GM19324 (cell line): ENCODE data around the gene HDAC4.

Source experiments
- ATAC-seq: cut with Tn5 transposase; IDR thresholded peaks from one replicate; pipeline ENCODE4 v1.9.1; 2021; ENCODE audit warnings: mild to moderate bottlenecking, moderate library complexity; ENCODE audit not compliant: unreplicated experiment, low FRiP score

The HDAC4 gene

DNA sequence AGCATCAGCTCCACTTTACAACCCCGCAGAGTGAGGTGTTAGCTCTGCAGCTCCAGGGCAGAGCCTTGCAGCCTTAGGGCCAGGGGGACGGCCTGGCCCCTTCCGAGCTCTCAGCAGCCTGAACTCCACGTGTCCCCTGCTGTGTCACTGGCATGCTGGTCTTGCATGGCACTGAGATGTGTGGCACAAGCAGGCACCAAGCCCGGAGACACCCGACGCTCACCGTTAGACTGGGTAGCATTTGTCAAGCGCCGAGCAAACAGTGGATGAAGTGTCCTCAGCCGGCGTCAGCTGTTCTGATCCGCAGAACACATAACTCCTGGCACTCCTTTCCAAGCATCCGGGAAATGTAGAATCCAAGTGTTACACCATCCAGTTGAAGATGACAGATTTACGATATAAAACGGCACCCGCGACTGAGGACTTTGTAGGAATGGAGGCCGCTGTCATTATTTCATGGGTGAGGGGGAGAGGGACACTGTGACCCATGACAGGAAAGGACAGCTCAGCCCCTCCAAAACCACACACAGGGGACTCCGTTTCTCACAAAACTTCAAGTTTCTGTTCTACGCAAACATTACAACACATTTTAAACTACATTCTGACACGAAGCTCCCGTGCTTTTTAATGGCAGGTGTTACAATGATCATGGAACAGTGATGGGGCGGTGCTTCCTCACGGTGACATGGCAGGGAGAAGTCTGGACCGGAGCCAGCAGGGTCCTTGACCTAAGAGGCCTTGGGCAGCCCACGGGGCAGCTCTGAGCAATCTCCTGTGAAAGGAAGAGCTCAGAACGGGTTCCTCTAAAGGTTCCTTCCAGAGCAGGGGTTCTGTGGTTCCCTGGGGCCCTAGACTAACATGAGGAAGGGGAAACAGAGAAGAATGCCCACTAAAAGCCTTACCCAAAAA, 89.4 kb downstream of the HDAC4 start:
- no peak for ATAC-seq

DNA sequence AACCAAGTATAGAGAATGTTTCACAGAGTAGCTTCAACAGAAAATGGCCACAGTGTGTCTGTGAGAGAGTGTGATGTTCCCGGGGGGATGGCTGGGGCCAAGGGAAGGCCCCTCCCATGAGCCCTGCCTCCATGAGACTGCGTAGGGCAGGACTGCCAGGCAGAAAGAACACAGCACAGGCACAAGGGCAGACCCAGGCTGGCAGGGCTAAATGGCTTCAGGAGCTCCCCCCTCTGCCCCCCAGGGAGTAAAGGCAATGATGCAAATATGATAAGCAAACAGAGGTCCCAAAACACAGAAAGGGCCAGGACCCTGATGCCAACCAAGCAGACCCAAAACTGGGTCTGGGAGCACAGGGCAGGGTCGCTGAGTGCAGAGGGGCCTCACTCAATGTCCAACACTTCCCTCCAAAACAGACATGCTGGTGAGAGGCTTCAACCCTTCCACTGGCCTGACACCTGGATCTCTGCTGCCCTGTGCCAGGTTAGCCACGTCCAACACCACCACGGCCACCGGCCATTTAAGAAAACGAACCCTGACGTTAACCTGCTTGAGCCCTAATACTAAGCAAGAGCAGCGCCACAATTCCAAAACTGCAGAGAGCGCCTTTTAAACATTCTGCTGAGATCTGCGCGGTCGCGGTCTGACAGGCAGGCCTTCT, 90.3 kb downstream of the HDAC4 start:
- no peak for ATAC-seq

DNA sequence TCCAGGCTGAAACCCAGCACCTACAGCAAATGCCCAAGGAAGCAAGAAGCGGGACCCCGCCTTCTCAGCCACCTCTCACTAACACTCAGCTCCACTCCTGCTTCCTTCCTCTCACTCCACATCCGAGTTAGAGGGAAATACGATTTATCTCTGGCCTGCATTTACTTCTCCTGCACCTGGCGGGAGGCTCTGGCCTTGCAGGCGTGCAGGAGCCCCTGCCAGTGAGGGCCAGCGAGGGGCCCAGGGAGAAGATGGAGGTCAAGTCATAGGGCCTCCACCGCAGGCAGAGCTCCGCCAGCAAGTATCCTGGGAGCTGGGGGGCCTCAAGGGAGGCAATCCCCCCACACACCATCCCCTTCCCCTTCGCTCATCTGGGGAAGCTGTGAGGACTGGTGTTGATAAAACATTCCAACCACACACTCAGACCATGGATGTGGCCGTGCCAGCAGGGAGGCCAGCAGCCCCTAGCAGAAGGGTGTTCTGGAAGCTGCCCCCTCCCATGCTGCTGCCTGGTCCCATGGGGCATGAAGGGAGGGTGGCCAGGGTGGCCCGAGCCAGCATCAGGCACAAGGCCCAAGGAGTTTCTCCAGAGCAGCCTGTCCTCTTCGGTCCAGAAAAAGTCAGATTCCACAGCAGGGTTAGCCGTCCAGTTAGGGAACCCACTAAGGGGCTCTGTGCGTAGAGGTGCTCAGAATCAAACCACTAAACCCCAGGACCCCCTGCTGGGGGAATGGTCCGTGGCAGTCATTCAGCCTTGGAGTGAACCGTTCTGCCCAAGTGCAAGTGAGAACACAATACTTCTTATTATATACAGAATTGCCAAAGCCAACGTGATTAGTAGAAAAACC, 91.2 kb downstream of the HDAC4 start:
- no peak for ATAC-seq

DNA sequence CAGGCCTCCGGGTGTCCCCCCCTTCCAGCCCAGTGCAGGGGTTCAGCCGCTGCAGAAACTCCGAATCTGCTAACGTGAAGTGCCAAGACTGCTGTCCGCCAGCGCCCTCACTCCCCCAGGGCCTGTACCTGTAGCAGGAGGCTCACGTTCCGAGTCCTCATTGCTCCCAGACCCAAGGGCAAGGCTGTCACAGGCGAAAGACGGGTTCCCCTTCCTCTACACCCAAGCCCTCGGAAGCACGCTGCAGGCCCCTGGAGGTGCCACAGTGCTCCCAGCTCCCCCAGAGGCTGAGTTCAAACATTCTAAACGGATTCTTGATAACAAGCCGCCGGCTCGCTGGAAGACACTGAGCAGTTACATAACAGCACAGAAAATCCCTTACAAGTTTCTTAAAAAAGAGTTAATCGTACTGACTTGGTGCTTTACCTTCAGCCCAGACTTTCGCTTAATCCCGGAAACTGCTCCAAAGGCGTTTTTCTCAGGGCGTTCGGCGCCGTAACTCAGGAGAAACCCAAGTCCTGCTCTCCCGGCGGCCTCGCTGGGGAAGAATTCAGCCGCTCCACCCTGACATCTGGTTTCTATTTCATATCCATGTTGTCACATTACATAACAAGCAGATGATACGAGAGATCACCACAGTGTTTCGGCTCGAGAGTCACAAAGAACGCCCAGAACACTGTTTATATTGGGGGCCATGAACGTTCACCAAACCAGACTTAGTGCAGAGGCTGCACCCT, 92.0 kb downstream of the HDAC4 start:
- ATAC-seq, result no peak

DNA sequence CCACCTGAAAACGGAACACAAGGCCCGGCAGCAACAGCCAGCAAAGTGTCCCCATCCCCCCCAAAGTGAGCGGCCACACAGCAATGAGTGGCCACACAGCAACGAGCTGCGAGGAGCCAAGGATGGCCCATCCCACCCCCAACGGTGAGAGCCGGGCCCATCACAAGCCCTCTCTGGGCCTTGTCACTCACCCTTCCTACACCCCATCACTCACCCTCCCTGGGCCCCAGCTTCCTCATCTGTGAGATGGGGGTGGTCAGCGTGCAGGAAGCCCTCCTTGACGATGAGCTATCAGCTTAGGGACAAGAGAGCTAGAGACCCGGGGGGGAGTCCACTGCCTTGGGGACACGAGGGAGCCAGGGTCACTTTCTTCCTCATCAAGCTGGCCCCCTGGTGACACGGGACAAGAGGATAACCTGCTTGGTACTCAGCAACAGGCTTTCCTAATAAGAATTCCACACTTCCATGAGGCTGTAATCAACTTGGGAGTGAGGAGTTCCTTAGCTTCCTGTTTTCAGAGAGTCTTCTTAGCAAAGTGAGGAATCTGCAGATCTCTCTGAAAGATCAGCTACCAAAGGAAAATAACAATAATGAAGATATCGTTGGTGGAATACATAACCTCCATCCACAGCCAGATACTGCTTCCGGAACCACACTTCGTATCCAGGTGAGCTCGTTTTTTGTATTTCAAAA, 92.8 kb downstream of the HDAC4 start:
- no peak for ATAC-seq

DNA sequence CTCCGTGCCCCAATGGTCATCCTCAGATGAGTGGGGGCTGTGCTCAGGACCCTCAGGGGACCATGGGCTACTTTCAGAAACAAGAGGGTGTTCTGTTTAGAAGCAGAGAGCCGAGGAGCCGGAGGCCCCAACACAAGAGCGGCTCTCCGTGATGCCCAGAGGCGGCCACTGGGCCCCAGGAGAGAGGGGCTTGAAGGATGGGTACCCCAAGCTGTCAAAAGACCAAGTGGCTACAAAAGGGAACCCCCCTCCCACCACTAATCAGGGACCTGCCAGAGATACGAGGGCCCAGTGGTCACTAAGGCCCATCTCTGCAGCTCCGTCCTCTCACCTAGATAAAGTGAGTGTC, 93.6 kb downstream of the HDAC4 start:
- no peak for ATAC-seq

DNA sequence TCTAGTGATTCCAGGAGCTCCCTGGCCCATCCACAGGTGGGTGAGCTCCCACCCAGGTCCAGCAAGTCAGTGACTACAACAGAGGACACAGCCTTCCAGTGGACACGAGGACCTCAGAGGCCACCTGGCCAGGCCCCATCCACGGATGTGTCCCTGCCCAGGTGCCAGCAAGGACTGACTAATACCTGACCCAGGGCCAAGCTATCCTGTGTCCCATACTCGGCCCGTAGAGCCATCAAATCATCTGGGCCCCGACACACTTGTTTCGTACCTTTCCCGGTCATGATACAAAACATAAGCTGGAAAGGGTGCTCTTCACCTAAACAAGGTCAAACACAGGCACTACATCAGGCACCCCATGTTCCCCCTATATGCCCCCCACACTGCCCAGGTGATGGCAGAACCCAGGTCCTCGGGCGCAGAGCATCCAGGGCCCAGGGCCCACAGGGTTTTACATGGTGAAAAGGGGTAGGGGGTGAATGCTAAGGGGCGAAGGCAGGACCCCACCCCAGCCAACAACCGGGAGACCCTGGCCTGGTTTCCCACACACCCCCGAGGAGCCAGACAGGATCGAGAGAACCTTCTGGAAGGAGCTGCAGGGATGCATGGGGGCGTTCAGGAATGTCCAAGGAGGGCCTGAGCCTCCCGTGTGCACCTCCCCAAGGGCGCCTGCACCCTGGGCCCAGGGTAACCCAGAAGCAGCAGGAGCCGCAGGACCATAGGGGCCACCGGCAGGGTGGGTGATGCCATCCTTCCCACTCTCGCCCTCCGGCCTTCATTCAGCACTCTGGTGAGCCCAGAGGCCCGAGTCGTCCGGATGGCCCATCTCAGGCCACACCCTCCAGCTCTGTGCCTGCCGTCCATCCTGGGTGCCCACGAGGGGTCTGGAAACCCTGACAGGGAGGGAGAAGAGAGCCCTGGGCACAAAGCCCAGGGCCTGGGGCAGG, 94.3 kb downstream of the HDAC4 start:
- ATAC-seq, result no peak

DNA sequence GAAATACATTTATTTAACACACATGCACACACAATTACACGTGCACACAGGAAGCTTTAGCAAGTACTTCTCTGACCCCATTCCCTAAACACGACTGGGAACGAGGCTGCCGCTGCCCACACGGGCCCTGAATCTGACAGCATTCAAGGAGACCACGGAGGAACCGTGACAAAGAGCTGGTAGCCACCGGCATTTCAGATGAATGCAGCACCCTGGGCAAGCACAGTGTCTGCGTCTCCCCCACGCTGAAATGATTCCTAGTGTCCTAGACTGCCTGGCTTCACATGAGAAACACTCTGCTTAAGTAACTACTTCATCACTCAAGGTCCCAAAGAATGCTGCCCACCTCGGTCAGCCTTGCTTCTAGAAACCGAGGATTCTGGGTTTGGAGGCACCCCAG, 95.0 kb downstream of the HDAC4 start:
- no peak for ATAC-seq

DNA sequence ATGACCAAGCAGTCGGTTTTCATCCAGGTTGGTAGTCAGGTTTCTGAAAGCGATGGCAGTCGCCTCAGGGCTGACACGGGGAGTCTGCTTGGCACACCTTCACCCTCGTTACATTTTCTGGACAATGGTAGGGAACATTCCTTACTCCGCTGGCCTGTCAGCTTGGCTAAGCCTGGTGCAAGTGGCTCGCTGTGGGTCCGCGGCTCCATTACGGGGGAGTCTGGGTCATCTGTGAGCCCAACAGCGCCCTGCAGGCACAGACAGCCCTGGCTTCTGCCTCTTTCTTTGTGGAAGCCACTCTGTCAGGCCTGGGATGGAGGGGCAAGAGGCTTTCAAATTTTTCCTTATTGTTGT, 95.6 kb downstream of the HDAC4 start:
- no peak for ATAC-seq

DNA sequence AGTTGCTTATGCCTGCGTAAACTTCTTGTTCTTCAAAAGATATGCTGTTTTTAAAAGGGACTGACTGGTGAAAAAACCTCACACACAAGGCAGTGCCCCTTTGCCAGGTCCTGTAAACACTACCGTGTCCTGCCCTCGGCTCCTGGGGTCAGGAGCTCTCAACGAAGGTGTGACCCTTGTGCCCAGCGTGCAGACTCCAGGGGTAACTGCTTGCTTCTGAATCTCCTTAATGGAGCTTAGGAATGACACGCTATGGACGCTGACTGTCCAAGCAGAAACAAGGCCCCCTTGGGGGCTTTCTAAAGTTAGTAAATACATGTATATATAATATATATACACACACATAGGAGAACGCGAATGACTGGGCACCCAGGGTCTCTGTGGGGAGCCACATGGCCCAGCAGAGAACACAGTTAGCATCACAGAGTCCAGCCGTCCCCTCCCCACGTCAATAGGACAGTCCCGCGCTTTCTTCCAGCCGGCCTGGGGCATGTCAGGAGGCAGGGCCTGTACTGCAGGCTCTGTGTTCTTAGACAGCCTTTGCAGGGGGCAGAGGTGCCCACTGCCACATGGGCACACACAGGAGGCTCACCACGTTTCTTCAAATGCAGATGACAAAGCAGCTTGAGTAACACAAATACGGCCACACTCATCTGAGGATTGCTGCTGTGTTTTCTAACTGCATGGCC, 96.1 kb downstream of the HDAC4 start:
- no peak for ATAC-seq

DNA sequence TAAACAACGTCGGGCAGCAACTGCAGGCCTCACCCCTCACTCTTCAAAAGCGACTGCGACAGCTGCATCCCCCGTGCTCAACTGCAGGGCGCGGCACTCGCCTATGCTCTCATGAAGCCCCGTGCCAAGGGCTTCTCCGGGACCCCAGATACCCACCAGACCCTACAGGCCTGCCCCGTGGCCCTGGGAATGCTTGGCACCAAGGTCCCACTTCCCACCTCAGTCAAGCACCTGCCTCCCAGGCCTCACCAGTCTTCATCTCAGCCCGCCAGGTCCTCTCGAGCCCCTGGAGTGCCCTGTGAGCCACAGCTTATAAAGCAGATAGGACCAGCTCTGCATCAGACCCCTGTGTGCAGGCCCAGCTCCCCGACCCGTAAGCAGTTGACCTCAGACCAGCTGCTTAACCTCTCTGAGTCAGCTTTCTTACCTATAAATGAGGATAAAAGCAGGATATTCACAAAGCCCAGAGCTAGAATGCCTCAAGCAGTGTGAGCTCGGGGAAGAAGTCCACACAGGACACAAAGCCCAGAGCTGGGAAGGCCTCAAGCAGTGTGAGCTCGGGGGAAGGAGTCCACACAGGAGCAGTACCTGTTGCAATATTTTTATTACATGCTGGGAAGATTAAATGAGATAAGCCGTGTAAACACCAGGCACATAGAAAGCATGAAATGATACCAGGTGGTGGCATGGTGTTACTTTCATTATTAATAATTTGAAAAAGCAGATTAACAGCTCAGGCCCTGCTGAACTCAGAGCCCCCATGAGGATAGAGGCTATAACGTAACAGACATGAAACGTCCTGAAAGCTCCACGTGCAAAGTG, 96.9 kb downstream of the HDAC4 start:
- no peak for ATAC-seq

DNA sequence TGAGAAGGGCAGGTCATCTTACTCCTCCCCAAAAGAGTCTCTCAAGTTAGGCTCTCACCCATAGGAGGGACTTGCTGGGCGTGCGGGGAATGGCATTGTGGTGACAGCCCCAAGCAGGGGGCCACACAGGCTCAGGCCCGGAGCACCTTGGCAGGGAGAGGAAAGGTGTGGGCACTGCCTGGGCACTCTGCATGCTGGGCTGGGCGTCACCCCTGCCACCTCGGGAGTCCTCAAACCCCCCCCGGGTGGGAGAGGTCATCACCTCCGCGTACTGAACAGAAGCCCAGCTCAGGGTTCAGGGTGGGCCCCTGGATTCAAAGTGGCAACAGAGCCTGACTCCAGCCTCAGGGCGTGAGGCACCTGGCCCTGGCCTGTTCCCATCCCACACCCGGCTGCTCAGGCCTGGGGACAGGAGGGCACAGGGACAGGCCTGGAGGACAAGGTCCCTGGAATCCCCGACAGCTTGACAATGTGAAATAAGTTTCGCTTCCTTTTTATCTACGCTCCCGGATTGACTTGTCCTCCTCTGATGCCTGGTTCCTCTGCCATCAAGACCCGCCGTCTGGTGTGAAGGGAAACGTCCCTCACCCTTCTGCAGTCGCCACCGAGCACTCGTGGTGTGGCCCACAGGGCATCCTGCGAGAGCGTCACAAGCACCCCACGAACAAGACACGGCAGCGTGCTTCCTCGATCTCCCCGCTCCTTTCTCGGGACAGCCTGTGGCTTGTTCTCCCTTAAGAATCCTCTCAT, 97.8 kb downstream of the HDAC4 start:
- no peak for ATAC-seq

DNA sequence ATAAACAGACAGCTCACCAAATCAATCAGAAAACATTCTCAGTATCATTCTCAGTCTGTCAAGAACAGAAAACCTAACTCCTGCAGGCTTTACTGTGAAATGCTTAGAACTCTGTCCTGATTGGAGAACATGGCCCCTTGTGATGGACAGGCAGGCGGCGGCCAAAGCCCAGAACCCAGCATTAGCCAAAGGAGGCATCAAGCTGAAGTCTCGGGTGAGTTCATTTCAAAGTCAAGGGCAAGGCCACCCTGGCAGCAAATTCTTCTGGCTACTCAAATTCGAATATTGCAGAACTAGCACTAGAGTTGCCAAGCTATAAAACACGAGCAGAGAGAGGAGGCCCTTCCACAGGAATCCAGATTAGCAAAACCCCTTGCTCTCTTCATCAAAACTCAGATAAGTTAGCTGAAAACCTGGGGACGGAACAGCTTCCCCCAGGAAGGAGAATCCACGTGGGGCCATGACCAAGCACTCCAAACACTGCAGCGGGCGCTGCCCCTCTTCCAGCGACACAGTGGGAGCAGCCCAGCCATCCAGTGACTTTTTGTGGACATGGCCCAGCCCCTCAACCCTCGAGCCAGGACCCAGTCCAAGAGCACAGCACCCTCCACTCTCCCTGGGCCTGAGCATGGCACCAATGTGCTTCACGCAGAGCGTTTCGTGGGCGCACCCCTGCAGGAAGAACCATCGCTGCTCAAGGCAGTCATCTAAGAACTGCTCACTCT, 98.6 kb downstream of the HDAC4 start:
- ATAC-seq, result no peak

DNA sequence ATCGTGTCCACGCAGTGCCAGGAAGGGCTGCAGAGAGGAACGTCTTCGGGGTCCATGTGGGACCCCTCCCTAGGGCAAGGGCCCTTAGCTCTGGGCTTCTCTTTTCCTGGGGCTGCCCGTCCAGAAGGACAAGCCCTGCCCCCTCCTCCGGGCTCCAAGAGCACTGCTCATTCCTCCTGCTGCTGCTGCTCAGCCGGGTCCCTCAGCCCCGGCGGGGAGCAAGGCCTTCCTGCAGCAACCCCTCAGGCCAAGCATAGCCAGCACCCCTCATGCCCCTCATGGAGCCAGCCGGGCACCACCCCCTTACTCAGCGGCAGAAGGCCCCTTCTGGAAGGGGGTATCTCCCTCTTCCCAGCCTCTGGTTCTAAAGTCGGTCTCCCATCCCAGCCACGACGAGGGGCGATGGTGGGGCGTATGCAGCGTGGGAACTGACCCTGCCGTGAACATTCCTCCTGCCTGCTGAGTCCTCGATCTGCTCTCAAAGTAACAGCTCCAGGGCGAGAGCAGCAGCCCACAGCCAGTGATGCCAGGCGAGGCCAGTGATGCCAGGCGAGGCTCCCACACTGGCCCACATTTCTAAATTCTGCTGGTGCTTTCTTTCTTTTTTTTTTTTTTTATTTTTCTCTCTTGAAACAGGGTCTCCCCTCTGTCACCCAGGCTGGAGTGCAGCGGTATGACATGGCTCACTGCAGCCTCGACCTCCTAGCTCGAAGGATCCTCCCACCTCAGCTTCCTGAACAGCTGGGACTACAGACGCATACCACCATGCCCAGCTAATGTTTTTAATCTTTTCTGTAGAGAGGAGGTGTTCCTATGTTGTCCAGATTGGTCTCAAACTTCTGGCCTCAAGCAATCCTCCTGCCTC, 99.7 kb downstream of the HDAC4 start:
- no peak for ATAC-seq

DNA sequence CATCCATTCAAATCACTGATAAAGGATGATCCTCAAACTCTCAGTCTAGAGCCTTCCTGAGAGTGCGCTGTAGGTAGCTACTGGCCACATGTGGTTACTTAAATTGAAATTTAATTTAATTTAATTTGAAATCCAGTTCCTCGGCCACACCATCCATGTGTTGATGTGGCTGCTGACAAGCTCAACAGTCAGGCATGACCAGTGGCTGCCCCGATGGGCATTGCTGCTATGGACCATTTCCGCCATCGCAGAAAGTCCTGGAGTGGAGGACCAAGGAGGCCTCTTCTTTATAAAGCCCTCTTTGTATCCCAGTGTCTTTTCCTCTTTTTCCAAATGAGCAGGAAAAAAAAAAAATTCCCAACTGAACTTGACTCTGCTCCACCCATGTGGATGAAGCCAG, 100.6 kb downstream of the HDAC4 start:
- ATAC-seq, result no peak
